Measurements from ENCODE around the gene PPARG.

DNA sequence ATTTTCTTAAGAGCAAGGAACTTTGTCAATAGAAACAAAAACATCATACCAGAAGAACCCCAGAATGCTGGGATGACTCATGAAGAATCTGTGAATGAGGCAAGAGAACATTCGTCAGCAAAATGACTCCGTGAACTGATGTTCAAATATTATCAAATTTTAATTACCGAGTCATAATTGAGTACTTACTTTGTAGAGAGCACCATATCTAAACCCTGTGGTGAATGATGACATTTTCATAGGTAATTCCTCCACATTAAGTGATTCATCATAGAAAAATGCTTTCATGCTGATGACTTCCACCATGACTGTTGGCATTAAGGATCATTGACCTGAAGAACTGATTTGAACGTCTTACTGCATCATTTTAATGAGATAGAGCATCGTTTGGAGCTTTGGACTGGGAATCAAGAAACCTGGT, 56.3 kb downstream of the PPARG start:
- TF ChIP-seq HCFC1 (IDR thresholded peaks at IDR 0.05; ENCODE audit: low read depth, low read length) (no peak), CEBPB (IDR thresholded peaks at IDR 0.05; ENCODE audit: borderline replicate concordance, low read depth, low read length) (no peak), POLR2AphosphoS2 (IDR thresholded peaks at IDR 0.05; ENCODE audit: low read depth, low read length) (no peak), ZNF576 (CRISPR knock-in tag; IDR thresholded peaks at IDR 0.05) (no peak), SUZ12 (IDR thresholded peaks at IDR 0.05; ENCODE audit: low read depth, low read length) (no peak), ARNTL (CRISPR knock-in tag; IDR thresholded peaks at IDR 0.05) (no peak), SETDB1 (CRISPR knock-in tag; IDR thresholded peaks at IDR 0.05; ENCODE audit: borderline replicate concordance) (no peak), ZNF333 (CRISPR knock-in tag; IDR thresholded peaks at IDR 0.05; ENCODE audit: borderline replicate concordance) (no peak), GABPA (IDR thresholded peaks at IDR 0.05; ENCODE audit: low read depth, low read length) (no peak), GABPA (CRISPR knock-in tag; IDR thresholded peaks at IDR 0.05; ENCODE audit: low read depth) (no peak), EZH2 (conservative IDR thresholded peaks at IDR 0.05; ENCODE audit: low read depth, low read length) (no peak), POLR2A (IDR thresholded peaks at IDR 0.05; ENCODE audit: insufficient read depth in 1 of 2, low read depth in 2 of 2, low read length in 2 of 2) (no peak)
- TF ChIP-seq, protein P1, sequence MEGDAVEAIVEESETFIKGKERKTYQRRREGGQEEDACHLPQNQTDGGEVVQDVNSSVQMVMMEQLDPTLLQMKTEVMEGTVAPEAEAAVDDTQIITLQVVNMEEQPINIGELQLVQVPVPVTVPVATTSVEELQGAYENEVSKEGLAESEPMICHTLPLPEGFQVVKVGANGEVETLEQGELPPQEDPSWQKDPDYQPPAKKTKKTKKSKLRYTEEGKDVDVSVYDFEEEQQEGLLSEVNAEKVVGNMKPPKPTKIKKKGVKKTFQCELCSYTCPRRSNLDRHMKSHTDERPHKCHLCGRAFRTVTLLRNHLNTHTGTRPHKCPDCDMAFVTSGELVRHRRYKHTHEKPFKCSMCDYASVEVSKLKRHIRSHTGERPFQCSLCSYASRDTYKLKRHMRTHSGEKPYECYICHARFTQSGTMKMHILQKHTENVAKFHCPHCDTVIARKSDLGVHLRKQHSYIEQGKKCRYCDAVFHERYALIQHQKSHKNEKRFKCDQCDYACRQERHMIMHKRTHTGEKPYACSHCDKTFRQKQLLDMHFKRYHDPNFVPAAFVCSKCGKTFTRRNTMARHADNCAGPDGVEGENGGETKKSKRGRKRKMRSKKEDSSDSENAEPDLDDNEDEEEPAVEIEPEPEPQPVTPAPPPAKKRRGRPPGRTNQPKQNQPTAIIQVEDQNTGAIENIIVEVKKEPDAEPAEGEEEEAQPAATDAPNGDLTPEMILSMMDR (CRISPR knock-in tag; IDR thresholded peaks at IDR 0.05): no peak
- TF ChIP-seq, protein P2, sequence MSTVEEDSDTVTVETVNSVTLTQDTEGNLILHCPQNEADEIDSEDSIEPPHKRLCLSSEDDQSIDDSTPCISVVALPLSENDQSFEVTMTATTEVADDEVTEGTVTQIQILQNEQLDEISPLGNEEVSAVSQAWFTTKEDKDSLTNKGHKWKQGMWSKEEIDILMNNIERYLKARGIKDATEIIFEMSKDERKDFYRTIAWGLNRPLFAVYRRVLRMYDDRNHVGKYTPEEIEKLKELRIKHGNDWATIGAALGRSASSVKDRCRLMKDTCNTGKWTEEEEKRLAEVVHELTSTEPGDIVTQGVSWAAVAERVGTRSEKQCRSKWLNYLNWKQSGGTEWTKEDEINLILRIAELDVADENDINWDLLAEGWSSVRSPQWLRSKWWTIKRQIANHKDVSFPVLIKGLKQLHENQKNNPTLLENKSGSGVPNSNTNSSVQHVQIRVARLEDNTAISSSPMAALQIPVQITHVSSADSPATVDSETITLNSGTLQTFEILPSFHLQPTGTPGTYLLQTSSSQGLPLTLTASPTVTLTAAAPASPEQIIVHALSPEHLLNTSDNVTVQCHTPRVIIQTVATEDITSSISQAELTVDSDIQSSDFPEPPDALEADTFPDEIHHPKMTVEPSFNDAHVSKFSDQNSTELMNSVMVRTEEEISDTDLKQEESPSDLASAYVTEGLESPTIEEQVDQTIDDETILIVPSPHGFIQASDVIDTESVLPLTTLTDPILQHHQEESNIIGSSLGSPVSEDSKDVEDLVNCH (CRISPR knock-in tag; IDR thresholded peaks at IDR 0.05): no peak

Data from HepG2 (cell line).